NCI-H1048 (cell line): ENCODE results near the gene TSPEAR.

Source experiments
- DNase-seq: peaks from one replicate; lab custom pipeline; 2025; lab: John Stamatoyannopoulos, UW

Gene TSPEAR

GRCh38 chr21:44527983-44528633 lies 183.3 kb downstream of the TSPEAR start:
- no peak for DNase-seq

- DNase-seq: no peak
These were observed 184.0 kb downstream of the TSPEAR start for GRCh38 chr21:44527156-44527982.

GRCh38 chr21:44526096-44526997 lies 185.0 kb downstream of the TSPEAR start:
- no peak for DNase-seq

- no peak for DNase-seq
These were observed 185.8 kb downstream of the TSPEAR start for GRCh38 chr21:44525391-44526095.

- DNase-seq: no peak
These were observed 186.7 kb downstream of the TSPEAR start for GRCh38 chr21:44524414-44525371.

GRCh38 chr21:44523567-44524413 lies 187.6 kb downstream of the TSPEAR start:
- DNase-seq: no peak

- no peak for DNase-seq
These were observed 188.6 kb downstream of the TSPEAR start for GRCh38 chr21:44522753-44523204.

GRCh38 chr21:44521928-44522752 lies 189.2 kb downstream of the TSPEAR start:
- DNase-seq: no peak

GRCh38 chr21:44521301-44521927 lies 190.0 kb downstream of the TSPEAR start:
- no peak for DNase-seq

- DNase-seq: no peak
These were observed 190.8 kb downstream of the TSPEAR start for GRCh38 chr21:44520326-44521300.

GRCh38 chr21:44519346-44520325 lies 191.7 kb downstream of the TSPEAR start:
- DNase-seq: no peak

GRCh38 chr21:44518686-44519085 lies 192.7 kb downstream of the TSPEAR start:
- no peak for DNase-seq

- peak; percentile 96 for DNase-seq
These were observed 194.0 kb downstream of the TSPEAR start for GRCh38 chr21:44517175-44517899.

- DNase-seq: no peak
These were observed 194.6 kb downstream of the TSPEAR start for GRCh38 chr21:44516828-44517174.

- no peak for DNase-seq
These were observed 195.0 kb downstream of the TSPEAR start for GRCh38 chr21:44516342-44516741.
